AML-193 (cell line): ENCODE measurements around the gene GLI2.

Source experiments
- DNase-seq, 2 experiments: peaks; one replicate each; lab custom pipeline; 2025; lab: John Stamatoyannopoulos, UW

GLI2 gene

GRCh38 chr2:120758181-120759144, 22.8 kb downstream of the GLI2 start:
- DNase-seq, result no peak

- no peak for DNase-seq
Measured at GRCh38 chr2:120759543-120760331, 24.1 kb downstream of the GLI2 start.

- DNase-seq, result no peak
Measured at GRCh38 chr2:120760446-120761135, 24.9 kb downstream of the GLI2 start.

GRCh38 chr2:120761164-120761861, 25.6 kb downstream of the GLI2 start:
- no peak for DNase-seq

GRCh38 chr2:120761911-120762310, 26.2 kb downstream of the GLI2 start:
- DNase-seq, result no peak

- no peak for DNase-seq
Measured at GRCh38 chr2:120762341-120763061, 26.8 kb downstream of the GLI2 start.

- DNase-seq, result no peak
Measured at GRCh38 chr2:120763508-120763907, 27.8 kb downstream of the GLI2 start.

- DNase-seq, result no peak
Measured at GRCh38 chr2:120763931-120764330, 28.3 kb downstream of the GLI2 start.

- no peak for DNase-seq
Measured at GRCh38 chr2:120764492-120764891, 28.8 kb downstream of the GLI2 start.

- DNase-seq, result no peak
Measured at GRCh38 chr2:120764991-120765677, 29.5 kb downstream of the GLI2 start.

- DNase-seq, result no peak
Measured at GRCh38 chr2:120765678-120766469, 30.2 kb downstream of the GLI2 start.

- no peak for DNase-seq
Measured at GRCh38 chr2:120766470-120767351, 31.0 kb downstream of the GLI2 start.

- DNase-seq, result no peak
Measured at GRCh38 chr2:120767486-120768005, 31.9 kb downstream of the GLI2 start.

- no peak for DNase-seq
Measured at GRCh38 chr2:120768112-120769048, 32.7 kb downstream of the GLI2 start.

- no peak for DNase-seq
Measured at GRCh38 chr2:120769076-120769786, 33.6 kb downstream of the GLI2 start.

- no peak for DNase-seq
Measured at GRCh38 chr2:120769787-120770120, 34.1 kb downstream of the GLI2 start.

GRCh38 chr2:120770176-120770575, 34.5 kb downstream of the GLI2 start:
- DNase-seq, result no peak
